ENCODE measurements around the gene FAM53B. TPM values are rescaled to one million over a fixed set of nuclear protein-coding genes. Genes with fewer than 3 reads are reported as not detected.

The FAM53B gene
- total RNA-seq, 1 donor from 2014 or later = 53.4 TPM

GRCh38 chr10:124601431-124602120, 142.6 kb downstream of the FAM53B start:
- no peaks in the 10 kb centered on the region for H3K9me3 ChIP-seq (replicated peaks)
- no peaks in the 10 kb centered on the region for H3K27me3 ChIP-seq (ENCODE audit: low read depth)
- no peaks in the 10 kb centered on the region for H3K36me3 ChIP-seq
- TF ChIP-seq CTCF (IDR thresholded peaks at IDR 0.05; ENCODE audit: borderline replicate concordance) = no peak
- no peak for DNase-seq
- intact Hi-C loops (cut with micrococcal nuclease) = no loop called here
- H3K4me3 ChIP-seq = no peak overlapping the region
- H3K27ac ChIP-seq (replicated peaks) = no peak overlapping the region
- H3K4me1 ChIP-seq = no peaks in the 10 kb centered on the region

GRCh38 chr10:124601016-124601415, 143.2 kb downstream of the FAM53B start:
- no peaks in the 10 kb centered on the region for H3K4me1 ChIP-seq
- H3K27ac ChIP-seq (replicated peaks) = no peak overlapping the region
- H3K4me3 ChIP-seq = no peak overlapping the region
- intact Hi-C loops (cut with micrococcal nuclease) = no loop called here
- no peaks in the 10 kb centered on the region for H3K9me3 ChIP-seq (replicated peaks)
- H3K27me3 ChIP-seq (ENCODE audit: low read depth) = no peaks in the 10 kb centered on the region
- H3K36me3 ChIP-seq = no peaks in the 10 kb centered on the region
- TF ChIP-seq CTCF (IDR thresholded peaks at IDR 0.05; ENCODE audit: borderline replicate concordance) = no peak
- DNase-seq = no peak

DNA sequence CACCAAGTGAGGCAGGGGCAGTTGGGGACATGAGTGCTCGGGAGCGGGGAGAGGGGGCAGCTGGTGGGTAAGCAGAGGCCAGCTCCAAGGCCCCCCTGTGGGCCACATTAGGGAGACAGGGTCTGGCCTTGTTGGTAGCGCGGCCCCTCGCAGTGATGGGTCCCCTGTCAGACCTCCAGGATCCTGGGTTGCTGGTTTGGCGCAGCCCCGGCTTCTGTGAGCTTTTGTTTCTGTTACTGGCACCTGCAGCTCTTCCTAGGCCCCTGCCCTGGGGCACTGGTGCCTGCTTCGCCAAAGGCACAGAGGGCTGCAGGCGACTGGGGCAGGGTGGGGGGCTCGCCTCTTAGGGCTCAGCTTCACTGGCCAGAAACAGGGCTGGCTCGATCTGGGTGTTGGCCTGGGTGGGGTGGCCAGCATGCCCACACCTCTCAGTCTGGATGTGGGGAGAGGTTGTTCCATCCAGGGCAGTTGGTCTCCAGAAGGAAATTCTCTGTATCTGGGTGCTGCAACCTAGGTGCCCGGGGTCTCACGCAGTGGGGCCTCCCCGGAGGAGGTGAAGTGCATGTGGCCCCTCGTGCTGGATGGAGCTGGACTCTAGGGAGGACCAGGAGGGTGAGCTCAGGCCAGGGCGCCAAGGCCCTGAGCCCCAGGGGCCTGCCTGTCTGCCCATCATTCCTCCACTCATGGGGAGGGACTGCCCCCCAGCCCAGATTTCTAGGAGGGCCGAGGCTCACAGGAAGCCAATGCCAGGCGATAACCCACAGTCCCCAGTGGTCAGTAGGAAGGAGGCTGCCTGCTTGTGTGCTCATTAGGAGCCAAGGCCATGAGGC, 143.9 kb downstream of the FAM53B start:
- Histone ChIP-seq H3K36me3 (no peaks in the 10 kb centered on the region), H3K27me3 (ENCODE audit: low read depth) (no peaks in the 10 kb centered on the region), H3K4me3 (no peak overlapping the region), H3K4me1 (no peaks in the 10 kb centered on the region), H3K9me3 (replicated peaks) (no peaks in the 10 kb centered on the region), H3K27ac (replicated peaks) (no peak overlapping the region)
- DNase-seq = no peak
- intact Hi-C loops (cut with micrococcal nuclease) = no loop called here
- TF ChIP-seq CTCF (IDR thresholded peaks at IDR 0.05; ENCODE audit: borderline replicate concordance) = no peak

- DNase-seq = no peak
- H3K27ac ChIP-seq (replicated peaks) = no peak overlapping the region
- H3K9me3 ChIP-seq (replicated peaks) = no peaks in the 10 kb centered on the region
- intact Hi-C loops (cut with micrococcal nuclease) = no loop called here
- H3K27me3 ChIP-seq (ENCODE audit: low read depth) = no peaks in the 10 kb centered on the region
- no peak for TF ChIP-seq CTCF (IDR thresholded peaks at IDR 0.05; ENCODE audit: borderline replicate concordance)
- H3K4me3 ChIP-seq = no peak overlapping the region
- H3K4me1 ChIP-seq = no peaks in the 10 kb centered on the region
- H3K36me3 ChIP-seq = no peaks in the 10 kb centered on the region
Observed at GRCh38 chr10:124599588-124600050, 144.6 kb downstream of the FAM53B start.

DNA sequence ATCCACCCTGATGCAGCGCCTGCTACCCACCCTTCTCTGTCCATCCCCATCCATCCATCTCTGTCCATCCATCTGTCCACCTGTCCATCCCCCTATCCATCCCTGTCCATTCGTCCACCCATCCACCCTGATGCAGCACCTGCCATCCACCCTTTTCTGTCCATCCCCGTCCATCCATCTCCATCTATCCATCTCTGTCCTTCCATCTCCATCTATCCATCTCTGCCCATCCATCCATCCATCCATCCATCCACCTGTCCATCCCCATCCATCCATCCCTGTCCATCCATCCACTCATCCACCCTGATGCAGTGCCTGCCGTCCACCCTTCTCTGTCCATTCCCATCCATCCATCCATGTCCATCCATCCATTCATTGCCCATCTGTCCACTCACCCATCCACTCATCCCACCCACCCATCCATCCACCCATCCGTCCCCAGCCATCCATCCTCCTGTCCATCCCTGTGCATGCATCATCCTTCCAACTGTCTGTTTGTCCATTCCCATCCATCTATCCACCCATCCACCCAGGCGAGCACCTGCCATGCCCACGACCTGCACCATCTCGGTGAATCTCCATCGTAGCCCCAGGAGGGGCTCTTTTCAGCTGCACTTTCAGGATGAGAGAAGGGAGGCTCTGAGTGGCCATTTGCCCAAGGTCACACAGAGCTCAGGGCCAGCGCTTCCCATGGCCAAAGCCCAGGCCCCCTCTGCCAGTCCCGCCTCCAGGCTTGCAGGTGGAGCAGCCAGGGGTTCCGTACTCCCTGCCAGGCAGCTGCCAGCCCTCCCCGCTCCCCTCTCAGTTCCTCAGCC, 145.2 kb downstream of the FAM53B start:
- Histone ChIP-seq H3K9me3 (replicated peaks) (no peaks in the 10 kb centered on the region), H3K36me3 (no peaks in the 10 kb centered on the region), H3K27me3 (ENCODE audit: low read depth) (no peaks in the 10 kb centered on the region), H3K4me3 (no peak overlapping the region), H3K4me1 (no peaks in the 10 kb centered on the region), H3K27ac (replicated peaks) (no peak overlapping the region)
- TF ChIP-seq CTCF (IDR thresholded peaks at IDR 0.05; ENCODE audit: borderline replicate concordance) = no peak
- no peak for DNase-seq
- intact Hi-C loops (cut with micrococcal nuclease) = no loop called here
